HL-60/S4 treated with phorbol 12-myristate 13-acetate at 8.2 ng/mL for 4 days and 3 days (cell line): Measurements from ENCODE around the gene EP400.

Experiments
- in situ Hi-C: fragments of 300-500 bp; cut with MboI; formaldehyde crosslinking; loops from 2 replicates; pipeline ENCODE4 v1.15.0; 2022; ENCODE audit warnings: low sequenced_read_pairs

EP400 gene

GRCh38 chr12:131911028-131911650 lies 38.6 kb upstream of the EP400 start:
- in situ Hi-C loops: no loop called here

GRCh38 chr12:131911851-131912477 lies 37.8 kb upstream of the EP400 start:
- in situ Hi-C loops: no loop called here

- in situ Hi-C loops: no loop called here
These were observed 37.0 kb upstream of the EP400 start for GRCh38 chr12:131912518-131913274.

- in situ Hi-C loops: no loop called here
These were observed 36.1 kb upstream of the EP400 start for GRCh38 chr12:131913666-131914065.

- in situ Hi-C loops: no loop called here
These were observed 35.5 kb upstream of the EP400 start for GRCh38 chr12:131914179-131914702.

GRCh38 chr12:131915000-131915689 lies 34.6 kb upstream of the EP400 start:
- in situ Hi-C loops: no loop called here

GRCh38 chr12:131915823-131916222 lies 33.9 kb upstream of the EP400 start:
- in situ Hi-C loops: no loop called here

- in situ Hi-C loops: no loop called here
These were observed 33.2 kb upstream of the EP400 start for GRCh38 chr12:131916306-131917138.

- in situ Hi-C loops: no loop called here
These were observed 32.5 kb upstream of the EP400 start for GRCh38 chr12:131917139-131917710.

- in situ Hi-C loops: no loop called here
These were observed 31.9 kb upstream of the EP400 start for GRCh38 chr12:131917711-131918306.

- in situ Hi-C loops: no loop called here
These were observed 31.3 kb upstream of the EP400 start for GRCh38 chr12:131918311-131919050.

GRCh38 chr12:131919051-131919347 lies 30.7 kb upstream of the EP400 start:
- in situ Hi-C loops: no loop called here

- in situ Hi-C loops: no loop called here
These were observed 30.2 kb upstream of the EP400 start for GRCh38 chr12:131919366-131920156.

GRCh38 chr12:131920157-131920508 lies 29.6 kb upstream of the EP400 start:
- in situ Hi-C loops: no loop called here

GRCh38 chr12:131920902-131921840 lies 28.6 kb upstream of the EP400 start:
- in situ Hi-C loops: no loop called here

- in situ Hi-C loops: no loop called here
These were observed 27.6 kb upstream of the EP400 start for GRCh38 chr12:131921866-131922769.
